Subcutaneous adipose tissue (tissue), 4 donors: ENCODE results near the gene KIF9. TPM values are rescaled to one million over a fixed set of nuclear protein-coding genes. Genes with fewer than 3 reads are reported as not detected.

ENCODE experiments used
- total RNA-seq, 4 donors: library from RNA; depleted of rRNA; stranded (reverse); fragments of >200 nt; gene quantifications; one replicate each; pipeline ENCODE4 v1.1.0, GENCODE V29; 2016
- TF ChIP-seq, protein P1 (sequence below): fragments of 450-650 bp; IDR thresholded peaks from one replicate; pipeline ENCODE4 v1.5.1; 2016; ENCODE audit warnings: low read depth, mild to moderate bottlenecking, control low read depth, antibody characterized with exemption, moderate library complexity

Gene KIF9
- total RNA-seq, 4 donors from 2014 or later: 0.85 to 10.8 (median 6.2) TPM

DNA sequence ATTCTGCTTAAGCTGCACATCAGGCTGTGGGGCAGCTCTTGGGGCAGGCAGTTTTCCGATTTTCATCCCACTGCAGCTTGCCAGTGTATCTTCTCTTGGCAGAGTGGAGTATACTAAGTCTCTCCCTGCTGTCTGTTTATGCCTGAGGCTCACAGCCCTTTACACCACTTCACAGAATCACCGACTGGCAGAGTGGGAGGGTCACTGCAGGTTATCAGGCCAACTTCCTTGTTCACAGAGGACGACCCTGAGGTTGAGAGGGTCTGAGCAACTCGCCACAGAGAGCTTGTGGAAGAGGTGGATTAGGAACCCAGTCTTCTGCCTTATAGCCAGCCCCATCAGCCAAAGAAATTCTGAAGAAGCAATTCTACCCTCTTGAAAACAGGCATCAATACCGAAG lies 30.9 kb downstream of the KIF9 start:
- TF ChIP-seq, protein P1, sequence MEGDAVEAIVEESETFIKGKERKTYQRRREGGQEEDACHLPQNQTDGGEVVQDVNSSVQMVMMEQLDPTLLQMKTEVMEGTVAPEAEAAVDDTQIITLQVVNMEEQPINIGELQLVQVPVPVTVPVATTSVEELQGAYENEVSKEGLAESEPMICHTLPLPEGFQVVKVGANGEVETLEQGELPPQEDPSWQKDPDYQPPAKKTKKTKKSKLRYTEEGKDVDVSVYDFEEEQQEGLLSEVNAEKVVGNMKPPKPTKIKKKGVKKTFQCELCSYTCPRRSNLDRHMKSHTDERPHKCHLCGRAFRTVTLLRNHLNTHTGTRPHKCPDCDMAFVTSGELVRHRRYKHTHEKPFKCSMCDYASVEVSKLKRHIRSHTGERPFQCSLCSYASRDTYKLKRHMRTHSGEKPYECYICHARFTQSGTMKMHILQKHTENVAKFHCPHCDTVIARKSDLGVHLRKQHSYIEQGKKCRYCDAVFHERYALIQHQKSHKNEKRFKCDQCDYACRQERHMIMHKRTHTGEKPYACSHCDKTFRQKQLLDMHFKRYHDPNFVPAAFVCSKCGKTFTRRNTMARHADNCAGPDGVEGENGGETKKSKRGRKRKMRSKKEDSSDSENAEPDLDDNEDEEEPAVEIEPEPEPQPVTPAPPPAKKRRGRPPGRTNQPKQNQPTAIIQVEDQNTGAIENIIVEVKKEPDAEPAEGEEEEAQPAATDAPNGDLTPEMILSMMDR: no peak

DNA sequence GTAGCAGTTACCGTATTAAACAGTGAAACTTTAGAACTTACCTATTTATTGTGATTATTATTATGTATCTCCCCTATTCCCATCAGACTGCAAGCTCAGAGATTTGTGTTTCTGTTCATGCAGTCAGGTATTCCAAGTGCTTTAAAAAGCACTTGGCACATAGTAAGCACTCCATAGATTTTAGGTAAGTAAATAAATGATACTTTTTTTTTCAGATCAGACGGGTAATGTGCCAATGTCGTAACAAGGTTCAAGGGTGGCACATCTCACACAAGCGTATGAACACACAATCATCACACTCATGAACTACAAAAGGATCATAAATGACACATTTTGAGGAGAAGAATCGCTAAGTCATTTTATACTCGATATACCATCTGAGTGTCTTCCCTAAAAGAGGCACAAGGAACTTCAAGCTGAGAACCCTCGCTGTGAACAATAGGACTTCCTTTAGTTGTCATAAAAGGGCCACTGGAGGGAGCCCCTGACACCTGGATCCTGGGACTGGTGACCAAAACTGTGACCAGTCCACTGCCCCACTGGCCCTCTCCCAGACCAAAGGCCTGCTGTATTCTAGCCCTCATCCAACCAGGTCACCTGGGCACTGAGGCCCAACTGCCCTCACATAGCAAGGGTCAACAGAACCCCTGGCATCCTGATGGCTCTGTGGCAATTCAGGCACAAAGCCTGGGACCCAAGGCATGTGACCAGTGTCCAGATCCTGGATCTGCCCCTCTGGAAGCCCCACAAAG lies 32.1 kb downstream of the KIF9 start:
- TF ChIP-seq, protein P1: no peak

DNA sequence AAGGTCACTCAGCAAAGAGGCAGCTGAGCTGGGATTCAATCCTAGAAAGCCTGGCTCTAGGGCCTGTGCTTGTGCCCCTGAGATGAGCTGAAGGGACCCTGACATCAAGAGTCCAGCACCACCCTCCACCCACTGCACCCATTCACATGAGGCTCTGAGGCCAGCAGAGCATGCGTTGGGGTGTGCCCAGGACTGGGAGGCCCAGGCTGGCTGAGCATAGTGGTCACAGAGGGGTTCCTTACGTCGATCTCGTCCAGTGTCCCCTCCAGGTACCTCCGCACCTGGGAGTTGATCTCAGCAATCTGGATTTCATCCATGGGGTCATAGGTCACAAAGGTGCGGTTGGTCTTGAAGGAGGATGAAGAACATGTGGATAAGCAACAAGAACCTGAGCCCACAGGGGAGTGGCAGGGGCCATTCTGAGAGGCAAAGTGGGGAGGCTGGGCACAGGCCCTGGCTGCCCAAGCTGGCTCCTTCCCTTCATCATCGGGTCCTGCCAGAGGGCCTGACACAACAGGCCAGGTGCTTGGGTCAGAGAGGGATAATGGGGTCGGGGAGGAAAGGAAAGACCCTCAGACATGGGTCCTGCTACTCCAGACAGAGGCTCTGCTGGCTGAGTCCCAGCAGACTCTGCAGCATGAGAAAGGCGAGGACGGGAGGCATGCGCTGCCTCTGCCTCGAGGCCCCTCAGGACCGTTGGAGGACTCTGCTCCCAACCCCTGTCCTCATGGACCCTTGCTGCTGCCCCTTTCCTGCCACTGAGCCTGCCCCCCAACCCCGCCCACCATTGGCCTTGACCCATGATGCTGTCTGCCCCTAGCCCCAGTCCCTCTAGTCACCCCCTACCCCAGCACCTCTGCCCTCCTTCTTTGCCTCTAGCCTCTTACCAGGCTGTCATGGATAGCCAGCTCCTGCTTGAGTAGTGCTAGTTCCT lies 35.2 kb downstream of the KIF9 start:
- TF ChIP-seq, protein P1: no peak

DNA sequence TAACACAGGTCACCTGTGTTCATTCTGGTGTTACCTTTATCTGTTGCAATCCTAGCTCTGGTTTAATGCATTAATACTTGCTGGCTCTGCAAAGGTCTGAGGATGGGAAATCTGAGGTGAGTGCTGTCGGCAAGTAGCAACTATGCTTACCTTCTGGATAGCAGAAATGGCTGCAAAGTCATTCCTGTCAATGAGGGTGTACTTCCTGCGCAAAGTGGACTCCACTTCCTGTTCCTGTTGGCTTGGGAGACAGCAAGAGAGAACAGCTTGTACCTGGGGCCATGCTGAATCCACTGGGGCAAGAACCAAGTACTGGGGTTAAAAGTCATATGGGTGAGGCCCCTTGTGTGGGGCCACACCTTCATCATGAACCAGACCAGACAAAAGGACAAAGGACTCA lies 37.3 kb downstream of the KIF9 start:
- TF ChIP-seq, protein P1: no peak

DNA sequence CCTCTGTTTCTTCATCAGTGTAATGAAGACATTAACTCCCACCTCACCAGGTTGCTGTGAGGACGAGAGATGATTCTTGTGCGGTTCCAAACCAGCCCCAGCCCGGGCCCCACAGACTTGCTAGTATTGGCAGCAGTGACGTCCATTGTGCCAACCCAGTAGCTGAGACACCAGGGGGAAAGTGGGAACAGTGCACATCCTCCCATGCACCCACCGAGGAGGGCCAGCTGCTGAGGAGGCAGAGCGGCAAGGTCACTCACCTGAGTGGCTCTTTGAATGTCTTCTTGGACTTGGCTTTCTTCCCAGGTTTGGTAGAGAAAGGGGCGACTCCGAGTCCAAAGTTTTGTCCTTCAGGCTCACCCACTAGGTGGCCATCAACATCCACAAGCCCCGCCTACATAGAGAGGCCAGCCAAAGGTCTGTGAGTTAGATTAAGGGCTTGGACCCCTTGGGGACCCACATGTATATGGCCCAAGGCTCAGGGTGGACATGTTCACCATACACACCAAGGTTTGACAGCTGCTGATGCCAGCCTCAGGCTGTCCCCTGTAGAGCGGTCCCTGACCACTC lies 38.0 kb downstream of the KIF9 start:
- TF ChIP-seq, protein P1: no peak

DNA sequence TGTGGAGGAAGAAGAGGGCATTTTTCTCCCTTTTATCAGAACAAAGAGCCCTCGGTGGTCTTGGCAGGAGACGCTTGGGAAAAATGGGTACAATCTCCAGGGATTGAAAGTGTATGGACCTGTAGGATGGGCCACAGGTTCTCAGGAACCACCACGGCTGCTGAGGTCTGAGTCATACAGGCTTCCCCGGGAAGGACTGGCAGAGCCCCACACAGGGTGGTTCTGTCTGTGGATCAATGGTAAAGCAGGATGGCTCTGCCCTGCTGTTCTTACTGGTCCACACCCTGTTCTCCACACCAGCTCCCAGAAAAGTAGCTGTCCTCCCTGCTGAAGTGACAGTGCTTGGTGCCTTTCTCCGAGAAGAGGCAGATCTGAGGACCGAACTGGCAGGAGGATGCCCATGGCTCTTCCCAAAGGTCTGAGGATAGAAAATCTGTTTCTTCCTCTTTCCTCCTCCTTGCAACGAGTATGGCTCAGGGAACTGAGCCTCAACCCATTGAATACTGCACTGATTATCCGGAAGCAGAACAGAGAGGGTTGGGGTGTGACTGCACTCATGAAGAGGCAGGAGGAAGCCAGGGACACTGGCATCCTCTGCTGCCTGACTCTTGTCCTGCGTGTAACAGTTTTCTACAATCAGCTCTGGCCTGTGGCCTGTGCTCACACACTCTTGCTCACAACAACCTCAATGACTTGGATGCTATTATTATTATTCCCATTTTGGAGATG lies 39.0 kb downstream of the KIF9 start:
- TF ChIP-seq, protein P1: no peak
